Cardiac muscle cell (in vitro differentiated cells and primary cell): ENCODE measurements around the gene TNKS1BP1. TPM values are rescaled to one million over a fixed set of nuclear protein-coding genes. Genes with fewer than 3 reads are reported as not detected.

ENCODE experiments used
- DNase-seq, 2 donors: peaks; one replicate each; pipeline versions ENCODE4 v3.0.0 to v3.0.0-alpha.2; 2010 to 2017; ENCODE audit warnings: low read depth in 1 of 2, low spot score in 1 of 2
- H3K27ac ChIP-seq: fragments of 200-600 bp; sonication (generic); 2 replicates; pipeline ENCODE4 v1.5.1; 2016
- H3K27me3 ChIP-seq: fragments of 200-600 bp; sonication (generic); 2 replicates; pipeline ENCODE4 v1.6.0; 2016; ENCODE audit warnings: control low read depth
- H3K36me3 ChIP-seq: fragments of 200-600 bp; sonication (generic); 2 replicates; pipeline ENCODE4 v1.5.1; 2016; ENCODE audit warnings: control low read depth
- H3K4me1 ChIP-seq: fragments of 200-600 bp; sonication (generic); 2 replicates; pipeline ENCODE4 v1.8.1; 2017; ENCODE audit warnings: low read depth, mild to moderate bottlenecking, mixed run types
- H3K4me3 ChIP-seq: fragments of 200-600 bp; sonication (generic); 2 replicates; pipeline ENCODE4 v1.5.1; 2016; ENCODE audit warnings: mild to moderate bottlenecking
- H3K9me3 ChIP-seq: fragments of 200-600 bp; sonication (generic); 2 replicates; pipeline ENCODE4 v1.5.1; 2017; ENCODE audit warnings: low read depth, mild to moderate bottlenecking, control low read depth
- CTCF ChIP-seq: IDR thresholded peaks from 2 replicates; pipeline ENCODE4 v1.5.1; 2012; ENCODE audit warnings: low read depth, mild to moderate bottlenecking, low read length
- polyA plus RNA-seq: library from polyadenylated mRNA; unstranded; fragments of >200 nt; fragmentation: Nextera tagmentation; extraction: Ambion mirVana; gene quantifications from 2 replicates; pipeline ENCODE4 v1.2.1, GENCODE V29; 2016
- total RNA-seq: library from RNA; depleted of rRNA; stranded (reverse); fragments of >200 nt; gene quantifications from 2 replicates; pipeline ENCODE4 v1.2.3, GENCODE V29; 2016

Gene TNKS1BP1
- total and polyA plus RNA-seq, 2 experiments from 2014 or later, result 62.1 to 69.1 TPM

- Histone ChIP-seq H3K9me3 (no peaks in the 10 kb centered on the region), H3K4me3 (no peak overlapping the region), H3K4me1 (peaks cover 33% of the 10 kb centered on the region), H3K27me3 (no peaks in the 10 kb centered on the region), H3K36me3 (peaks cover 16% of the 10 kb centered on the region), H3K27ac (peak overlapping the region; percentile 94)
- no peak for DNase-seq
- no peak for TF ChIP-seq CTCF
These were observed 3.1 kb downstream of the TNKS1BP1 start for GRCh38 chr11:57321388-57322255.

- H3K27ac ChIP-seq, result no peak overlapping the region
- DNase-seq, result no peak
- peaks cover 16% of the 10 kb centered on the region for H3K36me3 ChIP-seq
- H3K4me3 ChIP-seq, result no peak overlapping the region
- no peak for TF ChIP-seq CTCF
- H3K27me3 ChIP-seq, result no peaks in the 10 kb centered on the region
- no peaks in the 10 kb centered on the region for H3K9me3 ChIP-seq
- H3K4me1 ChIP-seq, result peaks cover 39% of the 10 kb centered on the region
These were observed 3.9 kb downstream of the TNKS1BP1 start for GRCh38 chr11:57320719-57321387.

- Histone ChIP-seq H3K9me3 (no peaks in the 10 kb centered on the region), H3K27me3 (no peaks in the 10 kb centered on the region), H3K27ac (no peak overlapping the region), H3K36me3 (peaks cover 16% of the 10 kb centered on the region), H3K4me3 (no peak overlapping the region), H3K4me1 (peaks cover 36% of the 10 kb centered on the region)
- TF ChIP-seq CTCF, result no peak
- no peak for DNase-seq
These were observed 4.6 kb downstream of the TNKS1BP1 start for GRCh38 chr11:57320067-57320718.

- Histone ChIP-seq H3K9me3 (no peaks in the 10 kb centered on the region), H3K27ac (peak overlapping the region; percentile 41), H3K36me3 (peaks cover 19% of the 10 kb centered on the region), H3K27me3 (no peaks in the 10 kb centered on the region), H3K4me1 (peaks cover 32% of the 10 kb centered on the region), H3K4me3 (no peak overlapping the region)
- TF ChIP-seq CTCF, result no peak
- peak in 1 of 2 donors; percentile 76 for DNase-seq
These were observed 6.6 kb downstream of the TNKS1BP1 start for GRCh38 chr11:57318178-57318577.

- DNase-seq, result no peak
- Histone ChIP-seq H3K27ac (peak overlapping the region; percentile 67), H3K4me1 (peaks cover 20% of the 10 kb centered on the region), H3K36me3 (peaks cover 24% of the 10 kb centered on the region), H3K27me3 (no peaks in the 10 kb centered on the region), H3K4me3 (no peak overlapping the region), H3K9me3 (no peaks in the 10 kb centered on the region)
- TF ChIP-seq CTCF, result no peak
These were observed 8.7 kb downstream of the TNKS1BP1 start for GRCh38 chr11:57316017-57316416.
